ENCODE data around the gene FCGR3A.

The FCGR3A gene

DNA sequence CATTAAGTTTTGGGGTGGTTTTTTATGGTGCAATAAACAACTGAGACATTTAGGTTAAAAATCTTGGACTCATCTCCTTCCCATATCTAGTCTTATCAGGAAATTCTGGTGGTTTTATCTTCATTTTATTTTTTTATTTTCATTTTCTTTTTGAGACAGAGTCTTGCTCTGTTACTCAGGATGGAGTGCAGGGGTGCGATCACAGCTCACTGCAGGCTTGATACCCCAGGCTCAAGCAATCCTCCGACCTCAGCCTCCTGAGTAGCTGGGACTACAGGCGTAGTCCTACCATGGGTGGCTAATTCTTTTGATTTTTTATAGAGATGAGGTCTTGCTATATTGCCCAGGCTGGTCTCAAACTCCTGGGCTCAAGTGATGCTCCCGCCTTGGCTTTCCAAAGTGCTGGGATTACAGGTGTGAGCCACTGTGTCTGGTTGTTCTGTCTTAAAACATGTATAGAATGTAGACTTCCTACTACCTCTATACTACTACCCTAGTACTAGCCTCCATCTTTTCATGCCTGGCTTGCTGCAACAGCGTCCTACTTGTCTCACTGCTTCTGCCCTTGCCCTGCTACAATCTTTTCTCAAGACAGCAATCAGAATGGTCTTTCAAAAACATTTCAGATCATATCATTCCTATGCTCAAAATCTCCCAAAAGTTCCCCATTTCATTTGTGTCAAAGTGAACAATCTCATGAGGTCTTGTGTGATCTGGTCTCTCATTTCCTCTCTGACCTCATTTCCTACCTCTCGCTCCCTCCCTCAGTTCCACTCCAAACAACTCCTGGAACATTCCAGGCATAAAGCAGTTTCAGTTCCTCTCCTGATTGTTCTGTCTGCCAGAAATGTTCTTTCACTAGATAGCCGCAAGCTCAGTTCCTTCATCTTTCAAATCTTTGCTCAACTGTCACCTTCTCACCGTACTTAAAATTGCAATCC lies 50.2 kb downstream of the FCGR3A start:
- no peak for DNase-seq (ENCODE audit: low read depth)

DNA sequence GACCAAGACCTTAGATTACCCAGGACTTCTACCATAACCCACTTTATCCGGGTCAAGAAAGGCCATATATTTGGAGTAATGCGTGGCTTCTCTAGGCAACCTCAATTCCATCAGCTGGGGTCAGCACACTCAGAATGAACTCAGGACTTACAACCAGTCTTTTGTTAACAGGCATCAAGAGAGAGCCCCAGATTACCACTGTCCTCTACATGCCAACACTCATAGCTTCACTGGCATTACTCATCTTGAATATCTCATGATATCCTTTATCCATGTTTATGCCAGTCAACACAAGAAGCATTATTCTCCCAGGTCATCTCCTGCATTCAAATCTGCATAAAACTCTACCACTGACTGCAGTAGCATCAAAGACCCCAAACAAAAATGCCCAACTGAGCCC lies 51.0 kb downstream of the FCGR3A start:
- DNase-seq (ENCODE audit: low read depth), result no peak

- no peak for DNase-seq (ENCODE audit: low read depth)
Observed at GRCh38 chr1:161497961-161498360, 51.7 kb downstream of the FCGR3A start.

DNA sequence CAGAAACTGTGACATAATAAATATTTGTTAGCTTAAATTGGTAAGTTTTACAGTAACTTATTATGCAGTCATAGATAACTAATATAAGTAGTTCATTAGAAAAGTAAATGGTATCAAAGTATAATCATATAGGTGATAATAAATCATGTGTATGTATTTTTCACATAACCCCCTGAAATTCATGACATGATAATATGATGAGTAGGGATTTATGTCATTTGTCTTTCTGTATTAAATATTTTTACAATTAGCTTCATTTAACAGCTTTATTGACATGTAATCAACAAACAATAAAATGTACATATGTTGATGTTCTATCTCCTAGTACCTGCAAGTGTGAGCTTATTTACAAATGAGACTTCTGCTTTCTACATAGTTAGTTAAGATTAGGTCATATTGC lies 54.1 kb downstream of the FCGR3A start:
- no peak for DNase-seq (ENCODE audit: low read depth)

- DNase-seq (ENCODE audit: low read depth), result no peak
Observed at GRCh38 chr1:161494091-161494735, 55.4 kb downstream of the FCGR3A start.

GRCh38 chr1:161492827-161493226 lies 56.8 kb downstream of the FCGR3A start:
- no peak for DNase-seq (ENCODE audit: low read depth)
